ENCODE data around the gene TARS2.
A peak's percentile ranks its signal among the peaks of the same experiment; 100 is the strongest.

Gene TARS2

GRCh38 chr1:150486966-150487762 is at the start of gene TARS2:
Gene TARS2, plus strand, starts transcription at chr1:150487419. Its CDS starts 32 bp downstream, at chr1:150487451.
- DNase-seq (ENCODE audit: low spot score) = peak; percentile 97

GRCh38 chr1:150441121-150441520 is 46.1 kb upstream of the TARS2 start:
- no peak for DNase-seq (ENCODE audit: low spot score)

DNA sequence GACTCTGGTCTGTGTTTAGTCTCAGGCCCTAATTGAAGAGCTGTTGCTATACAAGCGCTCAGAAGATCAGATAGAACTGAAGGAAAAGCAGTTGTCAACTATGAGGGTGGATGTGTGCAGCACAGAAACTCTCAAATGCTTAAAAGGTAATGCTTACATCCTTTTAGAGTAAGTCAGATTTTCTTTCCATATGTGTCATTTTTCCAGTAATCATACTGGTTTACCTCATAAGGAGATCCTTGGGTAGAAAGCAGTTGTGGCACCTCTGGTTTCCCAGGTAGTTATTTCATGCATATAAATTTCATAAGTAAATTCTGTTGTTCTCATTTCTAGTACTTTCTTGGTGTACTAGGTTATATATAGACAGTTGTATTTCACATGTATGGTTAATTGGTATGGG is 43.0 kb upstream of the TARS2 start:
- no peak for DNase-seq (ENCODE audit: low spot score)

GRCh38 chr1:150456146-150456647 is 31.0 kb upstream of the TARS2 start:
- DNase-seq (ENCODE audit: low spot score) = no peak

DNA sequence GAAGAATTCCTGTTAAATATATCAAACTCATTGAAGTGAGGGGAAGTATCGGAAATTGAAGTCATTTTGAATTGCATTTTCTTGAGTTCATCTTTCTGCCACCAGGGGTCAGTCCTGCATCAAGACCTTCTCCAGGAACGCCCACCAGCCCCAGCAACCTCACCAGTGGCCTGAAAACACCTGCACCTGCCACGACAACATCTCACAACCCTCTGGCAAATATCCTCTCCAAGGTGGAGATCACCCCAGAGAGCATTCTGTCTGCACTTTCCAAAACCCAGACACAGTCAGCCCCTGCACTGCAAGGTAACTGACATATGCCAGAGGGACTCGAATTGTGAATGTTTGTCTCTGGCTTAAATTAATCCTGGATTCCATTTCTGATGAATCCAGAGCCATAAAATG is 22.8 kb upstream of the TARS2 start:
- DNase-seq (ENCODE audit: low spot score) = peak; percentile 80

GRCh38 chr1:150466964-150467363 is 20.3 kb upstream of the TARS2 start:
- DNase-seq (ENCODE audit: low spot score) = no peak

GRCh38 chr1:150469291-150469690 is 17.9 kb upstream of the TARS2 start:
- DNase-seq (ENCODE audit: low spot score) = no peak

DNA sequence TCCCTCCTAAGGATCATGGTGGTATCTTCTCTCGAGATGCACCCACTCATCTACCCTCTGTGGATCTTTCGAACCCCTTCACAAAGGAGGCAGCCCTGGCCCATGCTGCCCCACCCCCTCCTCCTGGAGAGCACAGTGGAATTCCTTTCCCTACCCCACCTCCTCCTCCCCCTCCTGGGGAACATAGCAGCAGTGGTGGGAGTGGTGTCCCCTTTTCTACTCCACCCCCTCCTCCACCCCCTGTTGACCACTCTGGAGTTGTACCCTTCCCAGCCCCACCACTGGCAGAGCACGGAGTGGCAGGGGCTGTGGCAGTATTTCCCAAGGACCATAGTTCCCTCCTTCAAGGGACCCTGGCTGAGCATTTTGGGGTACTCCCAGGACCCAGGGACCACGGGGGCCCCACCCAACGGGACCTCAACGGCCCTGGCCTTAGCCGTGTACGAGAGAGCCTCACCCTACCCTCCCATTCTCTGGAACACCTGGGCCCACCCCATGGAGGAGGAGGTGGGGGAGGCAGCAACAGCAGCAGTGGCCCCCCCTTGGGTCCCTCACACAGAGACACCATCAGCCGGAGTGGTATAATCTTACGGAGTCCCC is 14.5 kb upstream of the TARS2 start:
- no peak for DNase-seq (ENCODE audit: low spot score)

GRCh38 chr1:150473659-150474058 is 13.6 kb upstream of the TARS2 start:
- no peak for DNase-seq (ENCODE audit: low spot score)

DNA sequence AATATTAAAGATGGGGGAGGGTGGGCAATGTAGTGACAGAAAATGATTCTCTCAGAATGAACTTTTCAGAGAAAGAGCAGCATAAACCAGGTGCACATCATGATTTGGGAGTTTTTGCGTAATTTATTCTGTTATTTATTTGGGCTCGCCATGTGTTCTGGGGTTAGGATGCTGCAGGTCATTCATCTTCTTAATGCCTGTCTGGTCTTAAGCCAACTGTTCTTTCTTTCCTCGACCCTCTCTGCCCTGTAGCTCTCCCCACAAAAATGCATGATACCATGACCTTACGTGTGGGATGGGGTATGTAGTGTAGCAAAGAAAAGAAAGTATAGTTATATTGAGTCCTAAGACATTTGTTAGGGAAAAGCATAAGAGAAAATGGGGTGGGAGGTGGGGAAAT is 12.3 kb upstream of the TARS2 start:
- DNase-seq (ENCODE audit: low spot score) = no peak

- no peak for DNase-seq (ENCODE audit: low spot score)
Observed at GRCh38 chr1:150476754-150477153, 10.5 kb upstream of the TARS2 start.

GRCh38 chr1:150477320-150477719 is 9.9 kb upstream of the TARS2 start:
- DNase-seq (ENCODE audit: low spot score) = no peak

DNA sequence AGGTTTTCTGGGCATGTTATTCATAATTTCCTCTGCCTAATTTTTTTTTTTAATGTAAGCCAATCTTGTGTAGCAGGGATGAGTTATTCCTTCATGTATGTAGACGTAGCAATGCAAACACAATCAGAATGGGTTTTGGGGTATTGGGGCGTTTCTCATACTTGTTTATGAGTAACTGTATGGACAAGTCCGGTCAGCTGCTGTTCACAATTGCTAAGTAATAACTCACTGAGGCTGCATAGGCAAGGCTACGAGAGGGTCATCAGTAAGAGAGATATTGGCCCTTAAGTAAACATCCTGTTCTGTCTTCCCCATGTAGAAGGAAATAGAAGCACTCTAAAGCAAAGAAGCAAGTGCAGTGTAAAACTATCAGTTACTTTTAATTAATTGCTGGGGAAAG is 9.5 kb upstream of the TARS2 start:
- DNase-seq (ENCODE audit: low spot score) = no peak

- DNase-seq (ENCODE audit: low spot score) = no peak
Observed at GRCh38 chr1:150479370-150479769, 7.8 kb upstream of the TARS2 start.

GRCh38 chr1:150479927-150480352 is 7.3 kb upstream of the TARS2 start:
- no peak for DNase-seq (ENCODE audit: low spot score)

DNA sequence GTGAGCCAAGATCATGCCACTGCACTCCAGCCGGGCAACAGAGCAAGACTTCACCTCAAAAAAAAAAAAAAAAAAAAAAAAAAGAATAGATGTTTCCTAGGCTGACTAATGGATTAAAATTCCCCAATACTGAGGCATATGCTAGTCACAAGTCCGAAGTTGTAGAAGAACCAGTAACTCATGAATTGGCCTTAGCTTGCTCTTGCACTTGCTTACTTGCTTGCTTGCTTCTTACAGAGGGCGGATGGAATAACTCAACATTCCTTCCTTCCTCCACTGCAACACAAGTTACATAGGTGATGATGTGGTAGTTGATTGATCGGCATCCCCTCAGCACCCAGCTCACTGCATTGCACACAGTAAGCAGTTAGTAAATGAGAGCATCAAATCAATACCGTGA is 2.8 kb upstream of the TARS2 start:
- DNase-seq (ENCODE audit: low spot score) = no peak

DNA sequence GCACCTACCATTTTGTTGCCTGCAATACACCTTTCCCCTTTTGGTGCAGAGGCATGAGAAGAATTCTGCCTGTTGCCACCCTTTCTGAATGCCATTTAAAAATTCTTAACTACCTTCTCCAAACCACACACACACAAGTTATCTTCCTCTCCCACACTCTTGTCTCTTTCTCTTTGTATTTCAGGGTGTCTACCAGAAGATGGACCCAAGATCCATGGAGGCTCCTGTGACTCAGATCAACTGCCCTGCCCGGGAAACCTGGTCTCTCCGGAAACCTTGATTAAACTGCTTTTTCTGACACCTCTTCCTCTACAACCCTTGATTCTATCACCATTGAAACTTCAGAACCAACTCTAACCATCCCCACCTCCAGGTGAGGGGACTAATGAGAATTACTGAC is 2.4 kb upstream of the TARS2 start:
- peak; percentile 15 for DNase-seq (ENCODE audit: low spot score)

GRCh38 chr1:150487763-150488115 is 520 bp downstream of the TARS2 start:
- DNase-seq (ENCODE audit: low spot score) = no peak

DNA sequence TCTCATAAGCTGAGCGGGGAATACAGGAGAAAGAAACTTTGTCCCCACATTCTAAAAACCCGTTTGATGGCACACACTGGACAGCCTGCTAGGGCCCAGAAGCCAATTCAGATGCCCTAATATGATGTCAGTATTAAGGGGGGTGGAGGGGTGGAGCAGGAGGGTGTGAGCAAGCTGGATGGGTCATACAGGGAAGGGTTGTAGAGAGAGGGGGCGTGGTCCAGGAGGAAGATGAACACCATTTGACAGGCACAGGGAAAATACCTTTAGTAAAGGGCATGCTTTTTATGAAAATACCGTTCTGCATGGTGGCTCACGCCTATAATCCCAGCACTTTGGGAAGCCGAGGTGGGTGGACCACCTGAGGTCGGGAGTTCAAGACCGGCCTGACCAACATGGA is 6.0 kb downstream of the TARS2 start:
- DNase-seq (ENCODE audit: low spot score) = no peak

DNA sequence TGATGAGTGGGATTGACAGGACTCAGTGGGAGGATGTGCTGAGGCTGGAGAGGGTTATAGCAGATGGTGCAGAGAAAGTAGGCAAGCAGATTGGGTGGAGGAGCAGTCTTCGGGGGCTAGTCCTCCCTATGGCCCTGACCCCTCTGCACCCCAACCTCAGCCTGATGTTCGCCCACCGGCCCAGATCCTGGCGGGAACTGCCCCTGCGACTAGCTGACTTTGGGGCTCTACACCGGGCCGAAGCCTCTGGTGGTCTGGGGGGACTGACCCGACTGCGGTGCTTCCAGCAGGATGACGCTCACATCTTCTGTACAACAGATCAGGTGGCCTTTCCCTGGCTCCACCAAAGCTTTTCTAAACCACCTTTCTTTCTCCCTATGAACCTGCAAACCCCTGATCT is 11.1 kb downstream of the TARS2 start:
- no peak for DNase-seq (ENCODE audit: low spot score)

GRCh38 chr1:150505431-150505830 is 18.2 kb downstream of the TARS2 start:
- DNase-seq (ENCODE audit: low spot score) = no peak

- no peak for DNase-seq (ENCODE audit: low spot score)
Observed at GRCh38 chr1:150507912-150508864, 21.0 kb downstream of the TARS2 start, which contains the start of gene ECM1. Gene ECM1, plus strand, starts transcription at chr1:150508109. Its CDS starts 101 bp downstream, at chr1:150508210.

Measured in hematopoietic multipotent progenitor cell treated with erythropoietin and hydrocortisone succinate and interleukin-3 and kit ligand, for 15 days (in vitro differentiated cells).